Activated CD8-positive, alpha-beta memory T cell treated with anti-CD3 and anti-CD28 coated beads, Interleukin-2, amount 10 ng/mL, durations not matched to agents 7 days and 5 days (primary cell): Measurements from ENCODE around the gene F11R. TPM values are rescaled to one million over a fixed set of nuclear protein-coding genes. Genes with fewer than 3 reads are reported as not detected.
"Not testable (repeated sequence)": the region's sequence is repeated elsewhere in the genome, so short reads cannot be mapped to it uniquely, and the experiment has no call there.

Experiments used
- ATAC-seq: fragments of 150-1000 bp; cut with Tn5 transposase; one replicate; pipeline ENCODE4 v1.10.0; 2021; ENCODE audit warnings: moderate library complexity
- CTCF ChIA-PET: fragments of 350-600 bp; sonication (Branson Sonifier 250); formaldehyde crosslinking; loops from one replicate; lab custom pipeline; 2021; ENCODE audit warnings: antibody characterized with exemption; lab: Charles Lee
- DNase-seq: peaks from one replicate; pipeline ENCODE4 v3.0.0-alpha.2; 2020
- H3K27ac Mint-ChIP-seq: one replicate; pipeline ENCODE4 v1.8.0; 2021; ENCODE audit warnings: mild to moderate bottlenecking, mixed read lengths
- H3K27me3 Mint-ChIP-seq: one replicate; pipeline ENCODE4 v1.8.0; 2021; ENCODE audit warnings: mixed read lengths
- H3K36me3 Mint-ChIP-seq: one replicate; pipeline ENCODE4 v1.8.0; 2021; ENCODE audit warnings: mild to moderate bottlenecking, mixed read lengths
- H3K4me1 Mint-ChIP-seq: one replicate; pipeline ENCODE4 v1.8.0; 2021; ENCODE audit warnings: mixed read lengths
- H3K4me3 Mint-ChIP-seq: one replicate; pipeline ENCODE4 v1.8.0; 2021; ENCODE audit warnings: mild to moderate bottlenecking, moderate library complexity, mixed read lengths
- H3K9me3 Mint-ChIP-seq: one replicate; pipeline ENCODE4 v1.8.0; 2022; ENCODE audit warnings: low read depth, mixed read lengths
- total RNA-seq, 2 experiments: library from RNA; stranded (reverse); gene quantifications; one replicate each; pipeline ENCODE4 v1.2.3, GENCODE V29; 2021

The F11R gene
- total RNA-seq, 2 experiments from 2014 or later: 13.5 to 14.0 TPM

DNA sequence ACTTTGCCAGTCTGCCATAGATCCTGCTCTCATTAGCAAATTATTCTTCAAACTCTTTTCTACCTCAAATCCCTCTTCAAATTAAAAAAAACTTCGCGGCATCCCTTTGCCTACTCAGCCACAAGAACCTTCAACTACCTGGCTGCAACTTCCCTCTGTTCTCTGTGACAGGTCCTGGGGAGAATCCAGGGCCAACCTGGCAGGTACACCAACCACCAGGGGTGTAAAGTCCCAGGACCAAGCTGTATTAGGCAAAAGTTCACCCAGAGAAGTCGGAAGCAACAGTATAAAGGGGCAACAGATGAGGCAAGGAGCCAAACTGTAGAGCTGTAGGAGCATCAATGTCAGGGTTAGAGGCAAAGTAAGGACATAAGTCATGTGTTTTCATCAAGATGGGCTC lies 48.0 kb downstream of the F11R start:
- Mint-ChIP-seq H3K4me1 (peaks cover 2% of the 10 kb centered on the region), H3K27ac (no peak overlapping the region), H3K4me3 (no peak overlapping the region), H3K9me3 (no peaks in the 10 kb centered on the region), H3K27me3 (peaks cover 10% of the 10 kb centered on the region), H3K36me3 (no peaks in the 10 kb centered on the region)
- no peak for ATAC-seq
- CTCF ChIA-PET: interaction anchor here (0.7 to 1.8 kb wide), 6 partner anchors 18 to 177 kb away, joined by 3 to 8 read pairs (median 4); partner anchors contain the start of gene LY9
- no peak for DNase-seq

DNA sequence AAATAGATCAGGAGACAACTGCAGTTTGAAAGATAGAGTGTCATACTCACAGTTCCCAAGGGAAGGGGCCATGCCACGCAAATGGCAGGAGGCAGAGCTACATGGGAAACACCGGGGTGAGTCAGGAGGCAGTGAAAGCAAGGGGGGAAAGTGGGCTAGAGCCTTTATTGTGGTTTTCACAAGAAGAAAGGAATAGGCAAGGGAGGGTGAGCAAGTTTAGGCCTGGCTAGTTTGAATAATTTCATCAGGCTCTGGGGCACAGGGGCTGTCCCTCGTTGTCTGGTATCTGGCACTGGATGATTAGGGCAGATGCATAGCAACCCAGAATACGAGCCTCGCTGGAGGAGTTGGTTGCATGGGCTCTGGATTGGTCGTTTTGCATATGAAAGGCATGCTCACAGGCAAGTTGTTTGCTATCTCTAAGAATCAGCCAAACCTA lies 49.3 kb downstream of the F11R start:
- CTCF ChIA-PET: interaction anchor here (2.0 kb wide), 1 partner anchor 17 kb away, joined by 6 read pairs; the partner anchor contains the start of gene ITLN2
- Mint-ChIP-seq H3K4me1 (peaks cover 2% of the 10 kb centered on the region), H3K27me3 (peaks cover 14% of the 10 kb centered on the region), H3K36me3 (no peaks in the 10 kb centered on the region), H3K27ac (no peak overlapping the region), H3K4me3 (no peak overlapping the region), H3K9me3 (no peaks in the 10 kb centered on the region)
- peak; percentile 47 for ATAC-seq
- no peak for DNase-seq

DNA sequence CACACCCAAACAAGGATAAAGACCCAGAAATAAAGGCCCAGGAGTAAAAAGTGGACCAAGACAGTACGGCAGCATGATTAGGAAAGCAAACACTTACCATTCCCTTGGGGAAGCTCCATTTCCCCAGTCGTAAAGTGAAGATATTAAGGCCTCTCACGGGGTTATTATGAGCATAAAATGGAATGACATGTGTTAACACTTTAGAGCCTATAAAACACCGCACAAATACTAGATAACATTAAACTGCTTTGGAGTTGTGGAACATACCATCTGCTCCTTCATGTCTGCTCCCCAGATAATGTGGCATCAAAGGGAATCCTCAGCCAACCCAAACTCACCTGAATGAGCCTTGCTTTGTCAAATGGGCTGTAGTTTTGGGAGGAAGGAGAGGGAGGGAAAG lies 57.4 kb downstream of the F11R start:
- Mint-ChIP-seq H3K9me3 (no peaks in the 10 kb centered on the region), H3K27me3 (peaks cover 5% of the 10 kb centered on the region), H3K4me3 (no peak overlapping the region), H3K27ac (no peak overlapping the region), H3K4me1 (no peaks in the 10 kb centered on the region), H3K36me3 (no peaks in the 10 kb centered on the region)
- CTCF ChIA-PET: interaction anchor here (1.4 kb wide), 1 partner anchor 13 kb away, joined by 3 read pairs; no protein-coding TSS in a partner anchor
- ATAC-seq (no peak), DNase-seq (no peak)

DNA sequence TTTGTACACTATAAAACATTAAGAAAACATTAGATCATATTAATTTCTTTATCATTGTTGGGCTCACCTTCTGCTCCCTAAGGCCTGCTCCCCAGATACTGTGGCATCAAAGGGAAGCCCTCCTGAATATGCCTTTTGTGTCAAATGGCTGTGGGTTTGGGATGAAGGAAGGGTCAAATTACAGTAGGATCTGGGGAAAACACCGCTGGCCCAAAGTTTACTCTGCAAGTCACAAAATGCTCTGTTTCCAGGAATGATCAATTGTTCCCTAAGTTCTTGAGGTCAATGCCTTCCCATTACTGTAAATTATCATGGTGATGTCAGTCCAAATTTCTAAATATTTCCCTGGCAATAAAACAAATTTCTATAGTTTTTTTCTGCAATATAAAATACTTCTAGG lies 59.5 kb downstream of the F11R start:
- no peaks in the 10 kb centered on the region for H3K9me3 Mint-ChIP-seq
- CTCF ChIA-PET: interaction anchor here (1.1 to 1.9 kb wide), 3 partner anchors 9 to 124 kb away, joined by 3 to 7 read pairs (median 3); no protein-coding TSS in a partner anchor
- H3K27ac Mint-ChIP-seq: no peak overlapping the region
- H3K27me3 Mint-ChIP-seq: no peaks in the 10 kb centered on the region
- DNase-seq (no peak), ATAC-seq (no peak)
- H3K4me1 Mint-ChIP-seq: no peaks in the 10 kb centered on the region
- no peak overlapping the region for H3K4me3 Mint-ChIP-seq
- no peaks in the 10 kb centered on the region for H3K36me3 Mint-ChIP-seq

DNA sequence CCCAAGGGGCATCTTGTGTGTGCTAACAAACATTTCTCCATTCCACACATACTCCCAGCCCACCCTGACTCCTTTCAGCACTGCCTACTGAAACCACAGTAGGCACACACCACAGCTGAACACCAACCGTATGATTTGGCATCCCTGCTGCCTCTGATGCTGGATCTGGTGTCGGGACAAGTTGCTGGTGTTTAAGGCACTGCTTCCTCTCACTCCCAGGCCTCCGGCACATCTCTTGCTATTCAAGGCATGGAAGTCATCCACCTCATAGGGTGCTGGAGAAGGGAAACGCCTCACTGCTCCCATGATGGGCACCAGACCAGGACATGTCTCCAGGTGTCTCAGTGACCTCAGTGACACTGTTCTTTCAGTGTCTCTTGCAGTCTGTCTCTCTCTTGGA lies 64.0 kb downstream of the F11R start:
- no peak for DNase-seq
- no peak overlapping the region for H3K27ac Mint-ChIP-seq
- CTCF ChIA-PET: interaction anchor here (0.9 to 8.5 kb wide), 4 partner anchors 33 to 350 kb away, joined by 3 to 270 read pairs (median 3); no protein-coding TSS in a partner anchor
- peaks cover 4% of the 10 kb centered on the region for H3K4me1 Mint-ChIP-seq
- ATAC-seq: no peak
- no peaks in the 10 kb centered on the region for H3K9me3 Mint-ChIP-seq
- H3K4me3 Mint-ChIP-seq: no peak overlapping the region
- H3K36me3 Mint-ChIP-seq: no peaks in the 10 kb centered on the region
- H3K27me3 Mint-ChIP-seq: no peaks in the 10 kb centered on the region

DNA sequence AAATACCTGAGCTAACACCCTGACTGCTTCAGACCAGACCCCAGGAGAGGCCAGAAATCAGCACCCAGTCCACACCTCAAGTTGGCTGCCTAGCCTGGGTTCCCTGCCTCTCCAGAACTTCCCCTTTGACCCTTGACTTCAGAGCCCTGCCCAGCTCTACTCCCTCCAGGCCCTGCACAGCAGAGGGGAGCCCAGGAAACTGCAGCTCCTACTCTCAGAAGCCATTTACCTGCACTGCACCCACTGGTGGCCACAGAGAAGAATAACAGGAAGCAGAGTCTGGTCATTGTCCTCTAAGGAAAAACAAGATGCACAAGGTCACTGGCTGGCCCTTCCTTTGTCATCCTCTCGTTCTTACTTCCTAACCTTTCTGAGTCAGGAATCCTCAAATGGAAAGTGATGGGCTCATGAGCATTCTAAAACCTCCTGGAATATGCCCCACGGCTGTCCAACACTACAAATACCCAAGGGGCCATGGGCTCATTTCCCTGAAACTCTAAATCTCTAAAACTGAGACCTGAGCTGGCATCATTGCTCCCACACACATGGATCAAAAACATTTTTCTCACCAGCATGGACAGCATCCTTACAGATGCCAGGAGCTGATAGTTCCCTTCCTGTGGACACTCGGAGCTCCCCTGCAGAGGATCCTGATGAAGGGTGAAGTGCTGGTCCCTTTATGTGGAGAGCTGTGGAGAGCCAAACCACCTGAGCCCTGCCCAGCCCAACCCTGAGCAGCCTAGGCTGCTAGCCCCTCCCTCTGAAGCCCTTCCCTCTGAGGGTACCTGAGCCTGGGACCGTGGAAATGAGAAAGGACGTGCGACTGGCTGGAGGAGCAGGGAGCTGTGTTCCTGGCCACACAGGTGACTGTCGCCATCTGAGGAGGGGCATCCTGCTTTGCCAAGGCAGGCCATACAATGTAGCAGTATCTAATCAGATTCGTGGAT lies 66.5 kb downstream of the F11R start, which contains the start of gene ITLN2:
Gene ITLN2 (minus strand): TSS at position 652 of the 947 bp plus-strand sequence. CDS start 68 bp downstream, at position 584.
- CTCF ChIA-PET: interaction anchor here (0.6 to 8.5 kb wide), 53 partner anchors 10 to 281 kb away, joined by 3 to 270 read pairs (median 4); partner anchors contain the start of genes CD244, ITLN1, KLHDC9 and LY9
- Mint-ChIP-seq H3K36me3 (no peaks in the 10 kb centered on the region), H3K9me3 (no peaks in the 10 kb centered on the region), H3K4me3 (no peak within 1 kb of the TSS), H3K27me3 (no peaks in the 10 kb centered on the region), H3K27ac (peak within 1 kb of the TSS; percentile 71), H3K4me1 (peaks cover 4% of the 10 kb centered on the region)
- ATAC-seq: peak; percentile 81
- peak; percentile 73 for DNase-seq

DNA sequence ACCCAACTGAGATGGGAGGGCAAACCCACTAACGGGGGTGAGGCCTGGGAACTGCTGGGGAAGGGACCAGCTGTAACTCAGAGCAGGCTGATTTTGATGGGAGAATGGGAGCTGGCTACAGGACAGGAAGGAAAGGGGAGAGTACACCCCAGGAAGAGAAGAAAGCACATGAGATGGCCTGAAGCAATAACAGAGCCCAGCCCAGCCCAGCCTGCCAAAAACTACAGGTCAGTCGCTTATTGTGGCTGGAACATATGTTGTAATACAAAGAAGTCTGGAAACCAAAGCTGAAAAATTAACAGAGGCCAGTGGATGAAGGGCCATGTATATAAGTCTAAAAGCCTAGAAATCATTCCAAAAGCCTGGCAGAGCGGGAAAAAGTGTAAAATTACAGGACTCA lies 67.9 kb downstream of the F11R start:
- H3K27me3 Mint-ChIP-seq: no peaks in the 10 kb centered on the region
- DNase-seq (no peak), ATAC-seq (no peak)
- H3K4me3 Mint-ChIP-seq: no peak overlapping the region
- no peaks in the 10 kb centered on the region for H3K36me3 Mint-ChIP-seq
- CTCF ChIA-PET: interaction anchor here (1.3 to 8.5 kb wide), 18 partner anchors 8 to 271 kb away, joined by 3 to 270 read pairs (median 20); partner anchors contain the start of genes CD244 and LY9
- peaks cover 4% of the 10 kb centered on the region for H3K4me1 Mint-ChIP-seq
- H3K9me3 Mint-ChIP-seq: no peaks in the 10 kb centered on the region
- peak overlapping the region; percentile 5 for H3K27ac Mint-ChIP-seq

DNA sequence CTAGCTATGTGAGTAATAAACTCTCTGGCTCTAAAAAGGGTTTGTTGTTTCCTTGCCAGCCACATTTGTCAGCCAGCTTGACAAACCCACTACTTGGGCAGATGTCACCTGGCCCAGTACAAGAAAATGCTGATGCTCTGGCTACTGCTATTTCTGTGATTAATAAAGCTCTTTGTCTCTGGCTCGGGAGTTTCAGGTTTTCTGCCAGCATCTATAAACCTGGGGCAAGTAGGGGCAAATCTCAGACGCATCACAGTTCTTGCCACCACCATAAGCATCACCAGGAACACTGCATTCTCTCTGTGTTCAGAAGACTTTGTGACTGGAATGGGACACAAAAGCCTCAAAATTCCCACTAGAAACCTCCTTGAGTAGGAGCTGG lies 68.8 kb downstream of the F11R start:
- DNase-seq: no peak
- Mint-ChIP-seq H3K27me3 (no peaks in the 10 kb centered on the region), H3K9me3 (no peaks in the 10 kb centered on the region), H3K4me3 (no peak overlapping the region), H3K27ac (no peak overlapping the region), H3K4me1 (peaks cover 4% of the 10 kb centered on the region), H3K36me3 (no peaks in the 10 kb centered on the region)
- CTCF ChIA-PET: interaction anchor here (0.7 to 8.5 kb wide), 38 partner anchors 9 to 333 kb away, joined by 3 to 270 read pairs (median 6); partner anchors contain the start of genes CD244, ITLN1 and LY9
- no peak for ATAC-seq

DNA sequence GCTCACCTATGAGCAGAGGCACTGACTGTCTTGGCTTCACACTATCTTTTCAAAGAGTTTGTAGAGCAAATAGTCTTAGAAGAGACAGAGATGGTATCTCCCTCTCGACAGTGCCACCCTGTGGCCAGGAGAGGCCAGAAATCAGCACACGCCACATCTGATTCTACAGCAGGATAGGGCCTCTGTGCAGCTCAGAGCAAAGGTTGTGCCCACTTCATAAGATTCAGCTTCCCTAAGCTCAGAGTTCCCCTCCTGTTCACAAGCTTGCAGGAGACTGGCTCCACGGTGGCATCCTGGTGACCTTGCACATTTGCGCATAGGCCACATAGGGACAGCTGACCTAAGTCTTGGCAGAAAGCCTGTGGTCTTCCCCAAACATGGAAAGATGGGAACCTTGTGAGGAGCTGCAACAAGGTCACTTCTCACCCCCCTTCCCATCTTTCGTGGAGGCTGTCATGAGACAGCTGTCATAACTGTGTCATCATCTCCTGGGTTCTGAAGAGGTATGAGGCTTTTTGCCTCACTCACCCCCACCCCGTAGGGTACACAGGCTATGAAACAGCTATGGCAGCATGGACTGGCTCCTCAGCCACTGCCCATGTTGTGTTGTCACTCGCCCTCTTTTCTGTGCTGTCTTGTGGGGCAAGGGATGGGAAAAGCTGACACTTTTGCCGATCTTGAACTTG lies 69.4 kb downstream of the F11R start:
- DNase-seq (peak; percentile 83), ATAC-seq (peak; percentile 92)
- Mint-ChIP-seq H3K4me3 (no peak overlapping the region), H3K9me3 (no peaks in the 10 kb centered on the region), H3K27ac (no peak overlapping the region), H3K36me3 (no peaks in the 10 kb centered on the region), H3K27me3 (no peaks in the 10 kb centered on the region), H3K4me1 (peaks cover 4% of the 10 kb centered on the region)
- CTCF ChIA-PET: interaction anchor here (0.6 to 8.5 kb wide), 43 partner anchors 8 to 332 kb away, joined by 3 to 270 read pairs (median 5); partner anchors contain the start of genes CD244, ITLN1 and LY9

DNA sequence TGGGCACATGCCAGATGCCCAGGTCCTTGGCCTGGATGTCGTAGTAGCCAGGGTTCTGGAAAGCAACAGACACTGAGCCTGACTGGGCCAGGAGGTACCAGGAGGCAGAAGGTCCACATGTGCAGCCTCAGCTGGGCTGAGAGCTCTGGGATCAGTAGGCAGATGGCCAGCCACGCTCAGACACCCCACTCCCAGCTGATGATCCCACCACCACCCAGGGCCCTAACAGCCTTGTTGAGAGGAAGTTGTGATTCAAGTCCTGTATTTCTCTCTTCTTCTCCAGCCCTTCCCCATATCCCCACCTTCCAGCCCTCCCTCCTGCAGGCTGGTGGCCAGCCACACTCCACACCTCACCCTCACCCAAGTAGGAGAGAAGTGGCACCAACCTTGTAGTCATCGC lies 70.3 kb downstream of the F11R start:
- Mint-ChIP-seq H3K4me3 (no peak overlapping the region), H3K4me1 (peaks cover 4% of the 10 kb centered on the region), H3K27me3 (no peaks in the 10 kb centered on the region), H3K9me3 (no peaks in the 10 kb centered on the region), H3K36me3 (no peaks in the 10 kb centered on the region), H3K27ac (no peak overlapping the region)
- DNase-seq (no peak), ATAC-seq (no peak)
- CTCF ChIA-PET: interaction anchor here (0.6 to 8.5 kb wide), 22 partner anchors 9 to 268 kb away, joined by 3 to 270 read pairs (median 10); partner anchors contain the start of genes CD244, ITLN1 and LY9

DNA sequence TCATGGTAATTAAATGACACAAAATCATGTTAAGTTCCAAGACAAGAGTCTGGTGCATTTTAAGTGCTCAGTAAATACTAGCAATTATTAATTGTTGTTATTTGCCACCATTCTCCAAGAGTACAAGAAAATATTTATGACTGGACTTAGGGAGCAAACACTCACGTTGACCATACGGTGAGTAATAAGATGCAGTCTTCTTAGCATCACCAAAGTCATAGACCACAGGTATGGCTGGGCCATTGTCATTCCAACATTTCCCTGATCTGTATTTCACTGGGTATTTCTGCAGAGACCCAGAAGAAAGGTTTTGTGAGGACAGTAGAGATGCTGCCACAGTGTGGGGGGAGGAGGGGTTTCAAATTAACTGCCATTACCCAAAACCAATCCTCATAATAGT lies 71.1 kb downstream of the F11R start:
- Mint-ChIP-seq H3K27me3 (no peaks in the 10 kb centered on the region), H3K36me3 (no peaks in the 10 kb centered on the region), H3K4me1 (peaks cover 4% of the 10 kb centered on the region), H3K27ac (no peak overlapping the region), H3K4me3 (no peak overlapping the region), H3K9me3 (no peaks in the 10 kb centered on the region)
- ATAC-seq (no peak), DNase-seq (no peak)
- CTCF ChIA-PET: interaction anchor here (1.5 to 8.5 kb wide), 4 partner anchors 107 to 224 kb away, joined by 3 to 270 read pairs (median 120); no protein-coding TSS in a partner anchor

DNA sequence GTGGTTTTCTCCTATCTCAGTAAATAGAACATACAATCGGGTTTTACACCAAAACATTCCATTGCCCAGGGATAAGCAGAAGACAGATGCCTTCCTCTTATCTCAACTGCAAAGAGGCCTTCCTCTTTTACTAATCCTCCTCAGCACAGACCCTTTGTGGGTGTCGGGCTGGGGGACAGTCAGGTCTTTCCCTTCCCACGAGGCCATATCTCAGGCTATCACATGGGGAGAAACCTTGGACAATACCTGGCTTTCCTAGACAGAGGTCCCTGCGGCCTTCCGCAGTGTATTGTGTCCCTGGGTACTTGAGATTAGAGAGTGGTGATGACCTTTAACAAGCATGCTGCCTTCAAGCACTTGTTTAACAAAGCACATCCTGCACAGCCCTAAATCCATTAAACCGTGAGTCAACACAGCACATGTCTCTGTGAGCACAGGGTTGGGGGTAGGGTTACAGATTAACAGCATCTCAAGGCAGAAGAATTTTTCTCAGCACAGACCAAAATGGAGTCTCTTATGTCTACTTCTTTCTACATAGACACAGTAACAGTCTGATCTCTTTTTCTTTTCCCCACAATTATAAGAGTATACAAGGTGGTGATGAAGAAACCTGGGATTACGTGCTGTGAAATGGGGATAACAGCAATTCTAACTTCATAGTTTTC lies 71.6 kb downstream of the F11R start:
- not testable (repeated sequence) for H3K9me3 Mint-ChIP-seq, H3K27ac Mint-ChIP-seq, H3K27me3 Mint-ChIP-seq, H3K4me1 Mint-ChIP-seq, H3K36me3 Mint-ChIP-seq, ATAC-seq, H3K4me3 Mint-ChIP-seq, DNase-seq
- CTCF ChIA-PET: interaction anchor here (6.1 to 8.5 kb wide), 3 partner anchors 113 to 223 kb away, joined by 66 to 270 read pairs (median 174); no protein-coding TSS in a partner anchor
